Measurements from ENCODE around the gene NPY4R.
"Not testable (repeated sequence)": the region's sequence is repeated elsewhere in the genome, so short reads cannot be mapped to it uniquely, and the experiment has no call there.

Gene NPY4R

DNA sequence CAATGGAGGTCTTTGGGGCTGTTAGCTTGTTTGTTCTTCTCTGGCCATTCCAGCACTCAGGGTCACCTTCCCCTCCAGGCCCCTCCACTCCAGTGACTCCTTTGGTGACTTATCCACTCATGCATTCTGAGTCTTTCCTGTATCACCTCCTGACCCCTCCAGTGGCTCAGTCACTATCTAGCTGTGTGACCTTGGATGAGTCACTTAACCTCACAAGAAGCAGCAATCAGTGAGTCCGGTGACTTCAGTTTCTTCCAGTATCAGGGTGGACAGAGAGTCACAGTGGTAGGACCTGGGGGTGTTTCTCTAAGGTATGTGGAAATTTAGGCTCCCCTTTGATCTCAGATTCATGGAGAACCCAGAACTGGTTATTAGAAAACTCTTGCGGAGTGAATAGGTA is 9.8 kb downstream of the NPY4R start:
- not testable (repeated sequence) for DNase-seq (ENCODE audit: low read depth, low spot score)

DNA sequence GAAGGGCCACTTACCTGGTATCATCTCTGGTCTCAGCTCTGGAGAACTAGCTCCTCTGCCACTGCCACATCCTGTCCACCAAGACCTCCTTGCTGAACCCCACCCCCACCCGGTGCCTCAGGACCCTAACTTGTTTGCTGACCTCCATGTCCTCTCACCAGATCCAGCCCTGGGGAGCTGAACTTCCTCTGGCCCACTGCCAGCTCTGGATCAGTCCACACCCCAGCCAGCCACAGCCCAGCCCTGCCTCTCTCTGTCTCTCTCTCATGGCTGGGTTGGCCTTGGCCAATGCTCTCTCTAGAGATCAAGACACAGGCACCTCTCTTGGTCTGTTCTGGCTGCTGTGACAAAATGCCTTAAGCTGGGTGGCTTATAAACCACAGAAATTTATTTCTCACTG is 14.4 kb downstream of the NPY4R start:
- DNase-seq (ENCODE audit: low read depth, low spot score), result not testable (repeated sequence)

GRCh38 chr10:46450829-46451228 is 14.9 kb downstream of the NPY4R start:
- DNase-seq (ENCODE audit: low read depth, low spot score), result peak; percentile 17

GRCh38 chr10:46447439-46447838 is 18.3 kb downstream of the NPY4R start:
- DNase-seq (ENCODE audit: low read depth, low spot score), result not testable (repeated sequence)

DNA sequence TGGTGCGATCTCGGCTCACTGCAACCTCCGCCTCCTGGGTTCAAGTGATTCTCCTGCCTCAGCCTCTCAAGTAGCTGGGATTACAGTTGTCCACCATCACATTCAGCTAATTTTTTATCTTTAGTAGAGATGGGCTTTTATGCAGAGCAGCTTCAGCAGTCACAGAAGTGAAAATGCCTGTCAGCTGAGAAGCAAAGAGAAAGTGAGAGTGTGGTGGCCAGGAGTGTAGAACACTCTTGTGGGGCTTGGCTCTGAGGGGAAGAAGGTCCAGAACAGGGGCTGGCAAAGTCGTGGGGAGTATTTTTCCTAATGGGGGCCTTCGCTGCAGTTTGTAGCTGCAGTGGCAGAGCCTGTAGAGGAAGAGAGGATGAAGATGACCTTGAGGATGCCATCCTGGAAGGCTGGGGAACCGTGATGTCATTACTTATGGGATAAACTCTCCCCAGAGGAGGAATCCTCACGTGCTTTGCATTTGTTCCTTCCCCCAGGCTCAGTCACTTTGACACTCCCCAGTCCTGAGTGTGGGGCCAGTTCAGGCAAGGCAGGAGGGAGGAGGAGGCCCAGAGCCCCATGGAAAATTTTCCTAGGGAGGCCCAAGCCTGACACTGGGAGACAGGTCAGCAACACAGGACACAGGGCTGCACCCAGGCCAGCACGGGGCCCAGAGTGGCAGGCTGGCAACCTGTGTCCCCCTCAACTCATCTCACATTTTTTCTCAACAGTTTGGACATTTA is 20.2 kb downstream of the NPY4R start:
- DNase-seq (ENCODE audit: low read depth, low spot score), result not testable (repeated sequence)

GRCh38 chr10:46443422-46443821 is 22.3 kb downstream of the NPY4R start:
- not testable (repeated sequence) for DNase-seq (ENCODE audit: low read depth, low spot score)

DNA sequence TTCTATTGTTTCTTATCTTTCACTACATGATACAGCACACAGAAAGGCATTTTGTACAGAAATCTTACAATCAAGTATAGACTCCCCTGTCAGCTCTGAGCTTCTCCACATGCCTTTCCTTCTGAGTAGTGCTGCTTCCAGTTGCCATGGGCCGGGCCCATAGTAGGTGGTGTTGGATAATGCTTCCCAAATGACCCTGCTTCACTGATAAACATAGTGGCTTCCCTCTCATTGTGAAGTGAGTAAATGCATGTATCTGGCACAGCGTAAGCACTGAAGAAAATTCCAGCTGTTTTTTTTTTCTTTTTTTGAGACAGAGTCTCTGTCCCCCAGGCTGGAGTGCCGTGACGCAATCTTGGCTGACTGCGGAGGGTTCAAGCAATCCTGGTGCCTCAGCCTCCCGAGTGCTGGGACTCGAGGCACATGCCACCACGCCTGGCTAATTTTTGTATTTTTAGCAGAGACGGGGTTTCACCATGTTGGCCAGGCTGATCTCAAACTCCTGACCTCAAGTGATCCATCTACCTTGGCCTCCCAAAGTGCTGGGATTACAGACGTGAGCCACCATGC is 23.0 kb downstream of the NPY4R start:
- not testable (repeated sequence) for DNase-seq (ENCODE audit: low read depth, low spot score)

- DNase-seq (ENCODE audit: low read depth, low spot score), result not testable (repeated sequence)
These were observed 23.9 kb downstream of the NPY4R start for GRCh38 chr10:46441837-46442278.

- DNase-seq (ENCODE audit: low read depth, low spot score), result not testable (repeated sequence)
These were observed 24.8 kb downstream of the NPY4R start for GRCh38 chr10:46440942-46441341.

DNA sequence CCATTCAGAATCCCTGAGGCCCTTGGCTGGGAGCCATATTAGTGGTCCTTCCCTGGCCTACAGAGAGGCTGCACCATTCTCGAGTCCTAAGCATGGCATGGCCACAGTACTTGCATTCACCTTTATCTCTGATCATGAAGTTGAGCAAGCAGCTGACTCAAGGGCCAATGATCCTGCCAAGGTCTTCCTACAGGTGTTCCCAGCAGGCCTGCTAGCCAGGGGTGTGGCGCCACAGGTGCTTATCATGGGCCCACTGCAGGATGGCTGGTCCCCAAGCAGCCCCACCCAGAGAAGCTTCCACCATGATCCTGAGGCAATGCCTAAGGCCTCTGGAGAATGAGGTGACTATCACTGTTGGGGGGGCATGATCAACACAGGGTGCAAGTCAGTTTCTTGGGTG is 42.2 kb downstream of the NPY4R start:
- DNase-seq (ENCODE audit: low read depth, low spot score), result not testable (repeated sequence)

- DNase-seq (ENCODE audit: low read depth, low spot score), result not testable (repeated sequence)
These were observed 46.0 kb downstream of the NPY4R start for GRCh38 chr10:46419570-46420379.

DNA sequence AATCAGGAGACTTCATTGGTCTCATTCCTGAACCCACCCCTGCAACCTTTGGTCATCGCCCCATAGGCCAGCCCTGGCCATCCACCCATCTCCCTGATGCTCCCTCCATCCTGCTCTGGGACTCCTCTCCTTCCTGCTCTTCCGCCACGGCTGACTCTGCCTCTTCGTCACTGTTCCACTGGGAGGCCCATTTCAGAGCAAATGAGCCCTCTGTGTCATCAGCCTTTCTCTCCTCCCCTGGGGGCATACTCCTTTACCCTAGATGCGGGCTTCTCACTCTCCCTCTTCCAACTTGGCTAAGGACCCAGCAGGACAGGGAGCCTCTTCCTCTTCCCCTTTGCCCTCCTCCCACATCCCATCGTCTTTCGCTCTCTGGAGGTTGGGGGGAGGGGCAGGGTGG is 47.5 kb downstream of the NPY4R start:
- DNase-seq (ENCODE audit: low read depth, low spot score), result not testable (repeated sequence)

GRCh38 chr10:46415291-46415690 is 50.5 kb downstream of the NPY4R start:
- not testable (repeated sequence) for DNase-seq (ENCODE audit: low read depth, low spot score)

DNA sequence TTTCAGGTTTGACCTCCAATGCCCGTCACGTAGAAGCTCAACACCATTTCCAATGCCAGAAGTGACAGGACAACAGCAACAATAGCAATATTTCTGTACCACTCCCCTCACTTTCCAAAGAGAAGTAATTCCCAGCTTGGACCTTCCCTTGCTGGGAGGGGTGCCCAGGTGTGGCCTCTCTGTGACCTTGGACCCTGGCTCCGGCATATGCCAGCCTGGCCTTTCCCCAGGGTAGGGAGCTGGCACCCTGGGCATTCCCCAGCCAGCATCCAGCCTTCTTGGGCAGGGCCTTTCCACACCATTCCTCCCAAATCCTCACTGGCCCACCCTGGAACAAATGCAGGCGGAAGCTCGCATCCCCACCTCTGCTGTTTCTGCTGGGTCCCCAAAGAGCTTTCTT is 53.1 kb downstream of the NPY4R start:
- not testable (repeated sequence) for DNase-seq (ENCODE audit: low read depth, low spot score)

DNA sequence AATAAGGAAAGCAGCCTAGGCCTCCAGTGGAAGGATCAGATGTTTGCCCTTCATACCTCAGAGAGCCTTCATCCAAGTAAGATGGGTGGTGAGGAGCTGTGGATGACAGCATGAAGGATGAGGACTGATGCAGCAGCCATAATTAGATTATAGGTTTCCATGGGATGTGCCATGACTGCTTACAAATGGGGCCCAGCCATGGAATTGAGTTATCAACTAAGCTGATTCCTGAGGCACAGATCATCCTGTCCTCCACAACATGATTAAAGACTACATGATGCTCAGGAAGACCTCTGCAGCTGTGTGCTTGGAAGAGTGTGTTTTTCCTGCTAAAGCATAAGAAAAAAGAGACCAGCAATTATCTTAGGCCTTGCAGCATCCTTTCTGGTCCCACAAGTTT is 54.6 kb downstream of the NPY4R start:
- not testable (repeated sequence) for DNase-seq (ENCODE audit: low read depth, low spot score)
